Fibroblast of pulmonary artery (primary cell): Measurements from ENCODE around the gene CDH23.

Experiments used
- DNase-seq: peaks from one replicate; pipeline ENCODE4 v3.0.0-alpha.2; 2010; ENCODE audit warnings: low read depth
- H3K4me3 ChIP-seq: replicated peaks from 2 replicates; pipeline ENCODE4 v1.5.1; 2011; ENCODE audit warnings: low read depth, mild to moderate bottlenecking, control low read depth, low read length, moderate library complexity
- TF ChIP-seq, protein P1 (sequence below): IDR thresholded peaks from 2 replicates; pipeline ENCODE4 v1.5.1; 2011; ENCODE audit warnings: mild to moderate bottlenecking, control low read depth, low read length, inconsistent platforms; ENCODE audit errors: missing control alignments

CDH23 gene

DNA sequence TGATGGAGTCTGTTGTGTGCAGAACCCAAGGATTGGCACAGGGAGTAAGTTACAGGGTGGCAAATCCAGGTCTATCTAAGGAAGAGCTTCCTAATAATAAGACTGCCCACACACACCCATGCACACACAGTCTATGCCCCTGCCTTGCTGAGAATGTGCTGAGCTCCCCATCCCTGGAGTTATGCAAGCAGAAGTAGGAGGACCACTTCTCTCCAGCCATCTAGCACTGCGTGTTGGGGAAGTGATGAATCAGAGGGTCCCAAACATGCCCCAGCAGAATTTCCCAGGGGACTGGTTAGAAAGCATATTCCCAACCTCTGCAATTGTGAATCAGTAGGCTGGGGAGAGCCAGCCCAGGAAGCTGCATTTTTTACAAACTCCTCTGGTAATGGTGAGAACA lies 117.2 kb downstream of the CDH23 start:
- no peak for DNase-seq
- TF ChIP-seq, protein P1, sequence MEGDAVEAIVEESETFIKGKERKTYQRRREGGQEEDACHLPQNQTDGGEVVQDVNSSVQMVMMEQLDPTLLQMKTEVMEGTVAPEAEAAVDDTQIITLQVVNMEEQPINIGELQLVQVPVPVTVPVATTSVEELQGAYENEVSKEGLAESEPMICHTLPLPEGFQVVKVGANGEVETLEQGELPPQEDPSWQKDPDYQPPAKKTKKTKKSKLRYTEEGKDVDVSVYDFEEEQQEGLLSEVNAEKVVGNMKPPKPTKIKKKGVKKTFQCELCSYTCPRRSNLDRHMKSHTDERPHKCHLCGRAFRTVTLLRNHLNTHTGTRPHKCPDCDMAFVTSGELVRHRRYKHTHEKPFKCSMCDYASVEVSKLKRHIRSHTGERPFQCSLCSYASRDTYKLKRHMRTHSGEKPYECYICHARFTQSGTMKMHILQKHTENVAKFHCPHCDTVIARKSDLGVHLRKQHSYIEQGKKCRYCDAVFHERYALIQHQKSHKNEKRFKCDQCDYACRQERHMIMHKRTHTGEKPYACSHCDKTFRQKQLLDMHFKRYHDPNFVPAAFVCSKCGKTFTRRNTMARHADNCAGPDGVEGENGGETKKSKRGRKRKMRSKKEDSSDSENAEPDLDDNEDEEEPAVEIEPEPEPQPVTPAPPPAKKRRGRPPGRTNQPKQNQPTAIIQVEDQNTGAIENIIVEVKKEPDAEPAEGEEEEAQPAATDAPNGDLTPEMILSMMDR = no peak
- no peak overlapping the region for H3K4me3 ChIP-seq

GRCh38 chr10:71515531-71516172 lies 118.9 kb downstream of the CDH23 start:
- H3K4me3 ChIP-seq = no peak overlapping the region
- DNase-seq = no peak
- TF ChIP-seq, protein P1 = no peak

GRCh38 chr10:71516890-71517289 lies 120.2 kb downstream of the CDH23 start:
- H3K4me3 ChIP-seq = no peak overlapping the region
- TF ChIP-seq, protein P1 = no peak
- no peak for DNase-seq

- DNase-seq = no peak
- TF ChIP-seq, protein P1 = no peak
- no peak overlapping the region for H3K4me3 ChIP-seq
These were observed 120.8 kb downstream of the CDH23 start for GRCh38 chr10:71517298-71518169.

- no peak overlapping the region for H3K4me3 ChIP-seq
- DNase-seq = peak; percentile 9
- TF ChIP-seq, protein P1 = no peak
These were observed 123.3 kb downstream of the CDH23 start for GRCh38 chr10:71520042-71520441.

DNA sequence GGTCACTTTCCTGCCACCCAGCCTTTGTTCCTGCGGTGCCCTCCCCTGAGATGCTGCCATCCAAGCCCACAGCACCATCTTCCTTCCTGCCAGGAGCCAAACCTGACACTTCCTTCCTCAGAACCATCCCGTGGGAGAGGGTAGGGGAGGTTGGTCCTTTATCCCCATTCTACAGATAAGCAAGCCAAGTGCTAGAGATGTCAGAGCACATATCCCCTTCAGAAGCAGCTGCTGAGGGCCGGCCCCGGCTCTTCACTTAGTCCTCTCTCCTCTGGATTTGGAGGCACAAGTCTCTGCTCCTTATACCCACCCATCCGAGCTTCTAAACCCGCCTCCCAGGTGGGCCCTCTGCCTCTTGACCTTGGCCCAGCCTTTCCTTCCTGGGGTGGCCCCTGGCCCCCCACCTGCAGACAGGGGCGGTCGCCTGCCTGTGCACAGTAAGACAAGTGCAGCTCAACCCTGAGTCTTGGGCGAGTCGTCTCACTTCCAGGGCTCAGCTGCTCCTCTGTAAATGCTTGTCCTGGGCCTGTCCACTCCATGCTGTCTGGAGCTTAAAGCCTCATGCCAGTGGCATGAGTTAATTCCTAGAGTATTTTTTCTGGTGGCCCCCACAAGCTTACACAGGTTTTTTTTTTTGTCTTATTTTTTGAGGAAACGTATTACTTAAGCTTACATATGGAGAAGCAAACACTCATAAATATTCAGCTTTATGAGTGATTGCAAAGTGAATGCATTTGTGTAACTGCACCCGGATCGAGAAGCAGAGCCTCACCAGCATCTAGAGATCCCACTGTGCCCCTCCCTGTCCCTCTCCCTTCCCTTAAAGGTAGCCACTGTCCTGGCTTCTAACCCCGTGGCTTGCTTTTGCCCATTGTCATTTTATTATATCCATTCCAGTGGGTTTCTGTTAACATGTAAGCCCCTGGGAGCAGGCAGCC lies 125.1 kb downstream of the CDH23 start:
- no peak for DNase-seq
- no peak overlapping the region for H3K4me3 ChIP-seq
- TF ChIP-seq, protein P1 = no peak
